T-helper 2 cell treated with Interferon-gamma antibody and Interleukin-4, amounts not matched to agents 100 ng/mL and 5 ng/mL, for 36 hours (primary cell): ENCODE results near the gene SDR42E2. TPM values are rescaled to one million over a fixed set of nuclear protein-coding genes. Genes with fewer than 3 reads are reported as not detected.
"Not testable (repeated sequence)": the region's sequence is repeated elsewhere in the genome, so short reads cannot be mapped to it uniquely, and the experiment has no call there.

Source experiments
- intact Hi-C: fragments of 100-400 bp; cut with micrococcal nuclease; formaldehyde crosslinking; loops from one replicate; pipeline ENCODE4 v1.15.1; 2023
- total RNA-seq: library from RNA; stranded (reverse); gene quantifications from 2 replicates; pipeline ENCODE4 v1.2.3, GENCODE V29; 2022

The SDR42E2 gene
- total RNA-seq, 1 donor from 2014 or later = not detected

DNA sequence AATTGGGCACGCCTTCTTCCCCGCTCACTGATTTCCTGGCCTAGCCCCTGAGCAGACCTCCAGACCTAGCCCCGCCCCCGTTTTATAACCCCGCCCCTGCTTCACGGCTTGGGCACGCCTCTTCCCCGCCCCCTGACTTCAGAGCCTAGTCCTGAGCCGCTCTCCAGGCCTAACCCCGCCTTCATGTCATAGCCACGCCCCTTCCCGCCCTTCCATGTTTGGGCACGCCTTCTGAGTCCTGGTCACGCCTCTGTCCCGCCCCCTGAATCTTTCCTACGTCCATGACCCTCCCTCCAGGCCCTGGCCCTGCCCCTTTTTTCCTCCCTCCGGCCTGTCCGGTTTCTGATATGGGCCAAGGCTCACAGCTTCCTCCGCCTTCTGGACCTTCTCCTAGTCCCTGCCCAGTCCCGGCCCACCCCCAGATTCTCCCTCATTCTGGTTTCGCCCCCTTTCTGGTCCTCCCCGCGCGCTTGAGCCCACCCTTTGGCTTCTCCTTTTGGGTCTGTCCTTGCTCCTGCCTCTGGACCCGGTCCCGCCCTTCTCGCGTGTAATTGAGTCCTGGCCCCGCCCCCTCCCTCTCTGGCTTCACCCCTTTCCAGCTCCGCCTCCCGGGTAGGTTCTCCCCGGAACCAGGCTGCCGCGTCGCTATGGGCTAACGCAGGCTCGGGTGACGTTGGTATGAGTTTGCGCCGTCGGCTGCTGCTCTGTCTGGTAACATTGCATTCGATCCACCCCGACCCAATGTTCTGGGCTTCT lies 28.6 kb downstream of the SDR42E2 start:
- intact Hi-C loops = loop anchor here (1.0 to 5.0 kb wide), 7 partner anchors 15 to 670 kb away; partner anchors contain the start of genes CDR2, EEF2K, METTL9 and POLR3E

DNA sequence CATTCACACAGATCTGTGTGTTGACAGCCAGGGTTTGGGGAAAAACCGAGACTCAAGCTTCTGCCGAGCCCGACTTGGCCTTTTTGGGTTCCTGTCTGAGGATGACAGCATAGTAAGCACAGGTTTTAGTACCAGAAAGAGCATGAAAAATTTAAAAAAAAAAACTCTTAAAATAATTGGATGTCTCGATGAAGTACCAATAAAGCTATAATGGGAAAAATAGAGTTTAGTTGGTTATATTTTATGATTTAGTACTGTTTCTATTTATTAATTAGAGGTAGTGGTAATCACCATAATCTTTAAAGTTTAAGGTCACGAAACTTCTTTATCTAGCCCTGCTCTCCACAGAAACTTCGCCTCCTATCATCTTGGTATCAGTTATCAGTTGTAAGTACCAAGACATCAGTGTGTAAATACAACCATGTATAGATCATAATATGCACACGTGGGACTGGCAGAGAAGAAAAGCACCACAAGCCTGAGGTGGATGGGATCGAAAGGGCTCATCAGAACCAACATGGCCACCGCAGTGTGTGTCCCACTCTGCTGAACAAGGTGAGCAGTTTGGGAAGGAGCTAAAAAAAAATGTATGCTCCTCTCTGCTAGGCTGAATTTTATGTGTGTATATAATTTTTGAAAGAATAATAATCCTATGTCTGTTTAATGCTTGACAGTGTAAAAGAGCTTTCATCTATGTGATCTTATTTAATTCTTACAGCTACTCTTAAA lies 29.4 kb downstream of the SDR42E2 start:
- intact Hi-C loops = loop anchor here (2.0 to 5.0 kb wide), 2 partner anchors 544 to 671 kb away; no protein-coding TSS in a partner anchor

GRCh38 chr16:22192261-22193062 lies 30.2 kb downstream of the SDR42E2 start:
- intact Hi-C loops = loop anchor here (5.0 kb wide), 1 partner anchor 545 kb away; no protein-coding TSS in a partner anchor

GRCh38 chr16:22193063-22193411 lies 30.7 kb downstream of the SDR42E2 start:
- intact Hi-C loops = loop anchor here (5.0 kb wide), 1 partner anchor 546 kb away; no protein-coding TSS in a partner anchor

DNA sequence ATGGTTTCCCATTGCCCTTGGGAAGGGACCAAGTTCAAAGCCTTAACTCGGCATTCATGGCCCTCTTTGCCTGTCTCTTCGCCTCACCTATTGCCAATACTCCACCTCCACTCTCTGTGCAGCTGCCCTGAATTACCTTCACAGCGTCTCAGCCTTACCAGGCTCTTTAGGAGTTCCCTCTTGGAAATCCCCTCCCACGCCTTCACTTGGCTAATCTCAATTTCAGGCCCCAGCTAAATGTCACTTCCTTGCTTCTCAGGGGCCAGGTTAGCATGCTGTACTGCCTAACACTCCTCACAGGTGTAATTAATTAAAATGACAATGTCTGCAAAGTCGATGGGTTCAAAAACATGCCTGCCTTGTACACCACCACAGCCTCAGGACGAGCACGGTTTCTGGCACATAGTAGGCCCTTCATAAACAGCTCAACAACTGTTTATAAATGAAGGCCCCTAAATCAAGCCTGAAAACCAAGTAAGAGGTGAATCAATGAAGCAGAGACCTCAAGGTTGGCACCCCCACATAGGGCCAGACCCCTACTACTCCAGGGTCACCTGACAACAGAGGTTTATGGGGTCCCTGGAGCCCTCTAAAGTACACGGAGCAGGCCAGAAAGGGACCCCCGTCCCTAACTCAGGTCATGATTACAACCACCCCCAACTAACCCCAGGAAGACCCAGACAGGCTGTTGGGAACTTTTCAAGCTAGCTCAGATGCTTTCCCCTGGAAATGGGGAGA lies 32.6 kb downstream of the SDR42E2 start:
- intact Hi-C loops = loop anchor here (1.0 to 5.0 kb wide), 5 partner anchors 11 to 548 kb away; partner anchors contain the start of genes CDR2, EEF2K and POLR3E

DNA sequence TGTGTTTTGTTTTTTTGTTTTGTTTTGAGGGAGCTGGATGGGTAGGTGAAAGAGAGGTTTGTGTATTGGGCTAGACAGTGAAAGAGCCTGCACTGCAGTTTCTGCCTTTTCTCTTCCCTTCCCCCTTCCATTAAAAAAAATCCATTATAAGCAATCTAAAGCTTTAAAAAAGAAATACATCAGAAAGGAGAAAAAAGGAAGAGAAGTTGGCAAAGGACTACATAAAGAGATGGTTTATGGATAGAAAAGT lies 33.1 kb downstream of the SDR42E2 start:
- intact Hi-C loops = loop anchor here (1.0 to 2.0 kb wide), 4 partner anchors 11 to 179 kb away; partner anchors contain the start of genes CDR2, EEF2K and POLR3E

- intact Hi-C loops = loop anchor here (1.0 to 2.0 kb wide), 4 partner anchors 10 to 178 kb away; partner anchors contain the start of genes CDR2, EEF2K and POLR3E
These were observed 33.6 kb downstream of the SDR42E2 start for GRCh38 chr16:22195695-22196558.

DNA sequence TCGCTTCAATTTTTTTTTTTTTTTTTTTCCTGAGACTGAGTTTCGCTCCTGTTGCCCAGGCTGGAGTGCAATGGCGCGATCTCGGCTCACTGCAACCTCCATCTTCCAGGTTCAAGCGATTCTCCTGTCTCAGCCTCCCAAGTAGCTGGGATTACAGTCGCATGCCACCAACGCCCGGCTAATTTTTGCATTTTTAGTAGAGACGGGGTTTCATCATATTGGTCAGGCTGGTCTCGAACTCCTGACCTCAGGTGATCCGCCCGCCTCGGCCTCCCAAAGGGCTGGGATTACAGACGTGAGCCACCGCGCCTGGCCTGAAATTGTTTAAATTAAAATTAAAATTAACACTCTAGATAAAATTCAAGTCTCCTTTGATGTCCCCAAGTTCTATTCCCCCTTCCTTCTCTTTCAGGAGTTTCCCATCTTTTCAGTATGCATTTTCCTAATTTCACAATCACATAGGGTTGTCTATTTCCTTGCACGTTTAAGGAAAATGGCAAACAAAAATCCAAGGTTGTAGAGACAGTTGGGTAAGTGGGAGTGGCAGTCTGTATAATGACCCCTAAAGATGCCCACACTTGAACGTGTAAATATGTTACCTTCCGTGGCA lies 34.4 kb downstream of the SDR42E2 start:
- intact Hi-C loops = not testable (repeated sequence)

DNA sequence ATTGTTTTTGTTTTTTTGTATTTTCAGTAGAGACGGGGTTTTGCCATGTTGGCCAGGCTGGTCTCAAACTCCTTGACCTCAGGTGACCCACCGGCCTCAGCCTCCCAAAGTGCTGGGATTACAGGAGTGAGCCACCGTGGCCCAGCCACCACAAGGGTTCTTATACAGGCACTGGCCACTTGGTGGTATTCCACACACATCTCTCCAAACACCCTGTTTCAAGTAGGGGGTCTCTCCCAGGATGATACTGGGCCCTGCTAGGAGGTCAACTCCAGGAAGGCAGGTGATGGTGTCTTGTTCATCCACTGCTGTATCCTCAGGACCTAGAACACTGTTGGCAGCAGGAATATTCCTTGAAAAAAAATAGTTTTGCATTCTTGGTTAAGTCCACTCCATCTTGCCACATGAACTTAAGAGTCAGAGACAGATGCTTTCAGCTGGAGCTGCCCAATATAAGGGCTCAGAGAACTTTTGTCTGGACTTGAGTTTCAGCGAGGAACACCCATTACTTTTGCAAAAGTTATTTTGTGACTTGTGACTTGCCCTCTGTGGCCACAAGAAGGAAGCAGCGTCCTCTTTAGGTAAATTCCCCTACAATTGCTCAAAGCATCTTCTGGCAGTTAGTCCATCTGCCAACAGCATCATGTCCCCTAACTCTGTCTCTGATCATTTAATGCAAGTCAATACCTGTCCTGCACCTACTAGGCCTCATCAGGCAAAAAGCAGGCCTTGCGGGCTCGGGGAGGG lies 36.4 kb downstream of the SDR42E2 start:
- intact Hi-C loops = no loop called here

DNA sequence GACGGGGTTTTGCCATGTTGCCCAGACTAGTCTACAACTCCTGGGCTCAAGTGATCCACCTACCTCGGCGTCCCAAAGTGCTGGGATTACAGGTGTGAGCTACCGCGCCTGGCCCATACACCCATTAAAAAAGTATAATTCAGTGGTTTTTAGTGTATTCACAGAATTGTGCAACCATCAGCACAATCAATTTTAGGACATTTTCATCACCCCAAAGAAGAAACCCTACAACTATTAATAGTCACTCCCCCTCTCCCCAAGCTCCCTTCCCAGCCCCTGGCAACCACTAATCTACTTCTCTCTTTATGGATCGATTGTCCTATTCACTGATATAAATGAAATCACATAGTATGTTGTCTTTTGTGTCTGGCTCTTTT lies 39.9 kb downstream of the SDR42E2 start:
- intact Hi-C loops = no loop called here

DNA sequence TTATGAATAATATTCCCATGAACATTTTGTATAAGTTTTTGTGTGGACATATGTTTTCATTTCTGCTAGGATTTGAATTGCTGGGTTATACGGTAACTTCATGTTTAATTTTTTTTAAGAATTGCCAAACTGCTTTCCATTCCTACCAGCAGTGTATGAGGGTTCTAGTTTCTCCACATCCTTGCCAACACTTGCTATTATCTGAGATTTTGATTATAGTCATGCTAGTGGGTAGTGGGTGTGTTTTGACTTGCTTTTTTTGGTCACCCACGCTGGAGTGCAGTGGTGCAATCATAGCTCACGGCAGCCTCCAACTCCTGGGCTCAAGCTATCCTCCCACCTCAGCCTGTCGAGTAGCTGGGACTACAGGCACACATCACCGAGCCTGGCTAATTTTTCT lies 40.8 kb downstream of the SDR42E2 start:
- intact Hi-C loops = no loop called here

DNA sequence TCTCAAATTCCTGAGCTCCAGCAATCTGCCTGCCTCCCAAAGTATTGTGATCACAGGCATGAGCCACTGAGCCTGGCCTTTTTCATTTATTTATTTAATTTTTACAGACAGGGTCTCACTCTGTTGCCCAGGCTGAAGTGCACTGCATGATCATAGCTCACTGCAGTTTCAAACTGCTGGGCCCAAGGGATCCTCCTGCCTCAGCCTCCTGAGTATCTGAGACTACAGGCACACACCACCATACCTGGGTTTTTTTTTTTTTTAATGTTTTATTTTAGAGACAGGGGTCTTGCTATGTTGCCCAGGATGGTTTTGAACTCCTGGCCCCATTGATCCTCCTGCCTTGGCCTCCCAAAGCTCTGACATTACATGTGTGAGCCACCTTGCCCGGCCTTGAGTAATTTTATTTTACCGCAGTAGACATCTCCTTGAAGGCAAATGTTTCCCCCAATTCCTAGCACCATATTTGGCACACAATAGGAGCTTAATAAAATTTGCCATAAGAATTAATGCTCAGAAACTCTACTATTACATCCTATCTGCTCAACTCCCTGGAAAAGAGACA lies 41.9 kb downstream of the SDR42E2 start:
- intact Hi-C loops = no loop called here

- intact Hi-C loops = loop anchor here (1.0 to 5.0 kb wide), 4 partner anchors 10 to 92 kb away; partner anchors contain the start of gene POLR3E
These were observed 43.3 kb downstream of the SDR42E2 start for GRCh38 chr16:22205577-22206012.

- intact Hi-C loops = loop anchor here (1.0 to 5.0 kb wide), 4 partner anchors 11 to 91 kb away; partner anchors contain the start of gene POLR3E
These were observed 43.9 kb downstream of the SDR42E2 start, which contains the start of gene EEF2K for GRCh38 chr16:22206013-22206841. TSS of gene EEF2K (plus strand) at chr16:22206278. CDS start at chr16:22225730, 19,452 bp downstream.

- intact Hi-C loops = loop anchor here (1.0 to 5.0 kb wide), 4 partner anchors 12 to 90 kb away; partner anchors contain the start of gene POLR3E
These were observed 44.8 kb downstream of the SDR42E2 start for GRCh38 chr16:22206842-22207714.
